Stimulated activated CD4-positive, alpha-beta T cell treated with anti-CD3 and anti-CD28 coated beads, TNF-alpha, amount 100 ng/mL, for 1 hour (primary cell): ENCODE data around the gene SPRED1.
"Not testable (repeated sequence)": the region's sequence is repeated elsewhere in the genome, so short reads cannot be mapped to it uniquely, and the experiment has no call there.

Experiments used
- DNase-seq, 3 donors: peaks; one replicate each; pipeline ENCODE4 v3.0.0-alpha.2; 2020; ENCODE audit warnings: low read depth in 3 of 3, low spot score in 1 of 3

Gene SPRED1

DNA sequence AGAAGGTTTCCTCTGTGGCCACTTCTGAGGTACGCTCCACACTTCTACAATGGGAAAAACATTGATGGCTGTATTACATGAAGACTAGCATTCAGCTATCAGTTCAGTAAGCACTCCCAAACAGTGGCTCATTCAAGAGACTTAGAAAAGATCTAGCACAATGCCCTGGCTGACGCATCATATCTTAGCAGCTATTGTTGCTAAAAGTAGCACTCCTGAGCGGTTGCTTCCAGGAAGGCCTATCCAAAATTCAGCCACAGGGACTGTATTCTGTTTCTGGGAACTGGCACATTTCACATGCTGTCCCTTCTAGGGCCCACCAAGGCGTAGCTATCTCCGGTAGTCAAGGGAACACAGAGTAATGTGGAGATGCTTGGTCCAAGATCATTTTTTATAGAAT lies 21.2 kb upstream of the SPRED1 start:
- DNase-seq, result no peak

DNA sequence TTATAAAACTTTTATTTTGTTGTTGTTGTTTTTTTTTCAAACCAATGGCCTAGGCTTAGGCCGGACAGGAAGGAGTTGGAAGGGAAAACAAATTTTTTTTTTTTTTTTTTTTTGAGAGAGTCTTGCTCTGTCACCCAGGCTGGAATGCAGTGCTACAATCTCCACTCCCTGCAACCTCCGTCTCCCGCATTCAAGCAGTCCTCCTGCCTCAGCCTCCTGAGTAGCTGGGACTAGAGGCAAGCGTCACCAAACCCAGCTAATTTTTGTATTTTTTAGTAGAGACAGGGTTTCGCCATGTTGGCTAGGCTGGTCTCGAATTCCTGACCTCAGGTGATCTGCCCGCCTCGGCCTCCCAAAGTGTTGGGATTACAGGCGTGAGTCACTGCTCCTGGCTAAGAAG lies 15.6 kb upstream of the SPRED1 start:
- DNase-seq, result not testable (repeated sequence)

DNA sequence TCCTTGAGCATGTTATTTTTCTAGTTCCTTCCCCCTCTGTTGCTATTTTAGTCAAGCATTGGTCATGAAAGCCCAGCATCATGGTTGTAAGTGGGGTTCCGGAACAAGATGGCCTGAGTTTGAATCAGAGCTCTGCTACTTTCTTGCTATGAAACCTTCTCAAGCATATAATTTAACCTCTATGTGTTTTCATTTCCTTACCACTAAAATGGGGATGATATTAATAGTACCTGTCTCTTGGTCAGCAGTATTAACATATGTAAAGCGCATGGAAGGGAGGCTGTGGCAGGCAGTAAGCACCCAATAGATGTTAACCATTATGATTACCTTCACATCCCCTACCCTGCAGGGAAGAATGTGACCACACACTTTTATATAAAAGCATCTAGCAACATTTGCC lies 14.3 kb upstream of the SPRED1 start:
- DNase-seq, result no peak

DNA sequence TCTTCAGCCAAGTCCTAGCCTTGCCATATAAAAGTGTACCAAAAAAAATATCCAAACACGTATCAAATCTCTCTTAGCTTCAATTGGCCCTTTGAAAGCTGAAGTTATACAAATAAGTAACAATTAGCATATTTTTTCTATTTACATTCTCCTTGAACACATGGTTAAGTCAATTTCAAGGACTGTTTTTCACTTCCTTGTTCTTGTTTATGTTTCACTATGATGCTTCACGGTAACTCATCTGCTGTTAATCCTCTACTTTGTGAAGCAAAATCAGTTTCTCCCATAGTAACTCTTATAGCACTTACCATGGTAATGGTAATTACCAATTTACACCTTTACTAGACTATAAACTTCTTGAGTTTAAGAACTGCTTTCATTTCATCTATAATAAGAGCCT lies 10.6 kb upstream of the SPRED1 start:
- DNase-seq, result no peak

DNA sequence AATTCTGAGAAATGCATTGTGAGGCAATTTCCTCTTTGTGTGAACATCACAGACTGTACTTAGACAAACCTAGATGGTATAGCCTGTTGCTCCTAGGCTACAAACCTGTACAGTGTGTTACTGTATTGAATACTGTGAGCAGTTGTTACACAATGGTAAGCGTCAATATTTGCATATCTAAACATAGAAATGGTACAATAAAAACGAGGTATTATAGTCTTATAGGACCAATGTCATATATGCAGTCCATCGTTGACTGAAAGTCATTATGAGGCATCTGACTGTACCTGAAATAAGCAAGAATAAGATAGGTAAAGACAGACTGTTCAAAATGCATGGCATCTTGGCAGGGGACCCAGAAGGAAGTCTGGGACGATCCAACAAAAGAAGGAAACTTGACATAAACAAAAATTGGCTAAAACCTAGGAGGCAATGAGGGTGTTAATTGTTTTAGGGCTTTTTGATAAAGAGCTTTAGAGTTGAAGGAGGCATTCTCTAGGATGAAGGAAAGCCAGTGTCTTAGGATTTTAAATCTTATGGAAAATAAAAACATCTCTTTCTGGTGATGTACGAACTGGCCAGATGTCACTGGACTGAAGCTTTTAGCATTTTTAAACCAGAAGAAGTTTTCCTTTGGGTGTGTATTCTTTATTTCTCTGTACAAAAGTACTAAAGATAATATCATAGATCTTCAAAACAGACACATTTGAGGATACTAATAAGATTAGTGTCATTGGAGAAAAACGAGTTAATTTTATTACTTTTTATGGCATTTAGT lies 9.2 kb upstream of the SPRED1 start:
- no peak for DNase-seq

DNA sequence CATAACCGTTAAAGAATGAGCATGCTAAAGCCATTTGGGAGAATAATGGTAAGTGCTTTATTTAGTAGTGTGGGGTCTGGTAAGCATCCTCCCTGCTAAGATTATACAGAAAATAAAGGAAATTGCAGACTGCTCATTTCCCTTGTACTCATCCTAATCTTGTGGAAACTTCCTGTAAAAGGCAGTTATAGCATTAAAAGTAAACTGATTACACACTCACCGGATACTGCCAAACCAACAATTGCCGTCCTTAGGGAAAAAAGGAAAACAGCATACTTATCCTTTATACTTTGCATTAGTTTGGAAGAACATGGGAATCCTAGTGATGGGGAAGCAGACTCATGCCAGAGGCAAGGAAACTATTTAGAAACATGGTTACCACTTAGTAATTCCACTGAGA lies 5.3 kb upstream of the SPRED1 start:
- DNase-seq, result no peak

DNA sequence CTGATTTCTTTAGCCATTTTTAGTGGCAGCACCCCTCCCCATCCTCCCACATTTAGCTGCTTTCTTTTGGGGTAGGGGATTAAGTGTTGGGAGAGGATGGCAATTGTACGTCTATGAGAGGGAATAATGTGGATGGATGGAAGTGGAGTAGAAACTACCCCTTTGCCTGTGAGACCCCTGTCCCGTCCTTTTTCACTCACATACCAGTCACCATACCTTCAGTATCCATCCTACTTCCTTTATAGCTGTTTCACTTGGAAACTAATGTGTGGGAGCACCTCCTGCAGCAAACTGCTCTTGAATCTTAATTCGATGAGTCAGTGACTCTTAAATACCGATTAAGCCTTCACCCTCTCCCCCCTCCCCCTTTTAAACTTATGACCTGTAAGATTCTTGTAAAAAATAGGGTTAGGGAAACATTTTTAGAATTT lies 730 bp downstream of the SPRED1 start:
- DNase-seq, result no peak

DNA sequence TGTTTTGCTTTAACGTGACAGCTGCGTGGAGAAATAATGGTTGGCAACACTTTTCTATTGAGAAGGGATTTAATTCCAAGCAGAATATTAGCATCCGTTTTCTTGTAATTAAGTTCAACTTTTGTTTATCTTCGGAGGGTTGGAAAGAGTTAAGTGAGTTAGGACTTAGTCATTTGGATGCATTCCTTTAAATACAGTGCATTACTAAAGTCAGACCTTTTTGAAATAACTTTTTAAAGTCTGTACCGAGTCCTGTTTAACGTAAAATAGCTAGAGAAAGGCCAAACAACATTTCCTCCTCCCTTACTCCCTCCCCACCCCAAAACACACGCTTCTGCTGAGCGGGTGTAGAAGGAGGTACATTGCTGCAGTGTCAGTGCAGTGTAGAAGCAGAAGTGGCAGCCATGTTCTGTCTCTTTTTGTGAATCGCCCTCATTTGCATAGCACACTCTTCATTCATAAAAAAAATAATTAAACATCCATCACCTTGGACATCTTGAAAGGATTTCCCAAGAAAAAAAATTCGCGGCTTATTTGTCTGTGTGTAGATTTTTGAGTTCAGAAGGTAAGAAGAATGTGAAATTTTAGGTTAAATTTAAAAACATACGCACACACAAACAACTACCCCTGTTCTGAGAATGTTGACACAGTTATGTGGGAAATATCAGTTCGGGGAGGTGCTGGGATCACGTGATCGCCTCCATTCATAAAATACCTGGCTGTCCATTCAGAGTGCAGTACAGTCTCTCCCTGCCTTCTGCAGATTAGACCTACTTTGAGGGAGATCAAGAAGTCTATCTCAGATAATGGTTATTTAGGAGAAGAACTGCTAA lies 1.6 kb downstream of the SPRED1 start:
- DNase-seq, result no peak

DNA sequence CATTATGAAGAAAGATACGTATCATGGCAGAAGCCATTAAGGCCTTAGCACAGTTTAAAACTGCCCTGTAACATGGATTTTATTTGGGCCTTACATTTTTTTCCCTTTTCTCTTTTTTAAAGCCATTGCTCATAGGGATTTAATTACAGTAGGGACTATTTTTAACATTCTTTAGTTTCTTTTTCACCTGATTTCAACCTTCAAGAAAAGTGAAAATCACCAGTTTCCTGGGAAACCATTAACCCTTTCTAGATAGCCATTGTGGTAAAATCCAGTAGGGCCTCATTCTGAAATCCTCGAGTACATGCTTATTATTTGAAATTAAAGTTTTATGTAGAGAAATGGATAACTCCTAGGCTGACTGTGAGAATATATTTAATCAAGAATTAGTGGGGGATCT lies 3.1 kb downstream of the SPRED1 start:
- DNase-seq, result no peak

DNA sequence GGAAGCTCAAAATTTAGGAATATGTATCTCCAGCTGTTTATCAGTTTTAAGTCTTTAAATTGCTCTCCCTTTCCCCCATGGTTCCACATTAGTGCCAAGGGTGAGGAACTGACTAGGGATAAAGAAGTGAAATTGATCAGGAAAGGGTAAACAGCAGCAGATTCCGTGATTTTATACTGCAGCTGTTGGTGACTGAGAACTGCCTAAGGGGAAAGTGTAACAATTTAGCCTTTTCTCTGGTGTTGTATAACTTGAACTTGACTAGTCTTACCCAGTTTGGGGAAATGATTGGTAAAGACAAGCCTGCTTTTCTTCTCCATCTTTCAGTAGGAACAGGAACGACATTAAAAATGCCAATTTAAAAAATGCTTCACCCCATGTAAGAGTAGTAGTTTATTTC lies 5.0 kb downstream of the SPRED1 start:
- no peak for DNase-seq

DNA sequence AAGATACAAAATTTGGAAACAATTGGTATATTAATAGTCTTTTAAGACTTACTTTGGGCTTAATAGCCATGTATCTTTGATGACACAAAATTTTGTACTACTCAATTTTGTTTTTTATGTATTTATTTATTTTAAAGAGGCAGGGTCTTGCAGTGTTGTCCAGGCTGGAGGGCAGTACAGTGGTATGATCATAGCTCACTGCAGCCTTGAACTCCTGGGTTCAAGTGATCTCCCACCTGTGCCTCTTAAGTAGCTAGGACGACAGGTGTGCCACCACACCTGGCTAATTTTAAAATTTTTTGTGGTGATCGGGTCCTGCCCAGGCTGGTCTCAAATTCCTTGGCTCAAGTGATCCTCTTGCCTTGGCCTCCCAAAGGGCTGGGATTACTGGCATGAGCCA lies 6.5 kb downstream of the SPRED1 start:
- no peak for DNase-seq

DNA sequence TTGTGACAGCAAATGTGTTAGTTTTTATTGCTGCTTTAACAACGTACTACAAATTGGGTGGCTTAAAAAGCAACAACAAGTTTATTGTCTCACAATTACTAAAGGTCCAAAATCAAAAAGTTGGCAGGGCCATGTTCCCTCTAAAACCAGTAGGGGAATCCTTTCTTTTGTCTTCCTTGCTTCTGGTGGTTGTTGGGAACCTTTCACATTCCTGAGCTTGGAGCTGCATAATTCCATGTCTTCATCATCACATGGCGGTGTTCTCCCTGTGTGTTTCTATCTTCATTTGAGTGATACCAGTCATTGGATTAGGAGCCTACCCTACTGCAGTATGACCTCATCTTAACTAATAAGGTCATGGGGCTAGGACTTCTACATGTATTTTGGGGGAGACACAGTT lies 7.4 kb downstream of the SPRED1 start:
- DNase-seq, result no peak

DNA sequence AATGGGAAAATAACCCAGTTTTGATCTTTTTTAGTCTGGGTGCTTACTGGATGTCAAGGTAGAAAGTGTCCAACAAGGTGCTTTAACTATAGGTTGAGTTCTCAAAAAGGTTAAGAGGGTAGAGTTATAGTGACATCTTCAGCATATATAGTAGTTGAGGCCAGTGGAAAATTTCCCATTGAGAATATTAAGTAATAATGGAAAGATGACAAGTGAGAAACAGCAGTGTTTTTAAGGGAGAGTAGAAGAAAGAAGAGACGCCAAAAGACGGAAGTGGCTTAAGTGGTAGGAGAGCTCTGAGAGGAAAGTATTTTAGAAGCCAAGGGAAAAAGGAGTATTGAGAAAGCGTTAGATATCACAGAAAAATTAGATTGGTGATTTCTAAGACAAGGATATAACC lies 10.6 kb downstream of the SPRED1 start:
- no peak for DNase-seq

DNA sequence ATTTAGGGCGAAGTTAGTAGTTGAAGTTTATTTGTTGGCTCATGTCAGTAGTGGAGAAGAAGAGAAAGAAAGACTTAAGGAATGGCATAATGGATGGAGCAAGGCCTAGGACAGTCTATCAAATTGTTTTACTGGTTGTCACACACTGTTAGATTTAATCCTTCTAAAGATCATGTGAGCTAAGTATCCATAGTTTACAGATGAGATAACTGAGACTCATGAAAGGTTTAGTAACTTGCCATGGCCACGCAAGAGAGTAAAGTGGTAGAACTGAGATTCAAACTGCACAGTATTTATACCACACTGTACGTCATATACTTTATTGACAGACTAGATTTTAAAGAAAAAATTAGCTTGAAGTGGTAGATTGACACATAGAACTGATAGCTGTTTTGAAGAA lies 11.4 kb downstream of the SPRED1 start:
- DNase-seq, result no peak

DNA sequence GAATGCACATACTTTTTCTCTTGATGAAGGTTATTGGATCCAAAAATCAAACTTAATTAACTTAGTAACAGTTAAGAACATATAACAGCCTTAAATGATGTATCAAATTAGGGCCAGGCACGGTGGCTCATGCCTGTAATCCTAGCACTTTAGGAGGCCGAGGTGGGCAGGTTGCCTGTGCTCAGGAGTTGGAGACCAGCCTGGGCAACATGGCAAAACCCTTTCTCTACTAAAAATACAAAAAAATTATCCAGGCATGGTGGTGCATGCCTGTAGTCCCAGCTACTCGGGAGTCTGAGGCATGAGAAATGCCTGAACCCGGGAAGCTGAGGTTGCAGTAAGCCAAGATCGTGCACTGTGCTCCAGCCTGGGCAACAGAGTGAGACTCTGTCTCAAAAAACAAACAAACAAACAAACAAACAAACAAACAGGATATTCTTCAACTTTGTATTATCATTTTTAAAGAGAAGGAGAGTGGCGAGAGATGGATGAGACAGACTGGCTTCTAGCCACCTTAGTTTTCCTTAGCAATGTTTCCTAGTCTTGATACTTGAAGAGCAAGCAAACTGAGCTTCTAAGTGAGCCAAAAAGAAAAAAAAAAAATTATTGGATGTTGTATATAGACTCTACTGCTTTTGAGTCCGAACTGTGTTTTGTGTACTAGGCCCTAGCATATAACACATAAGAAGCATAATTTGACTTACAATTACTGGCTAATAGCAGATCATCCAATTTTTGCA lies 13.8 kb downstream of the SPRED1 start:
- DNase-seq, result no peak

DNA sequence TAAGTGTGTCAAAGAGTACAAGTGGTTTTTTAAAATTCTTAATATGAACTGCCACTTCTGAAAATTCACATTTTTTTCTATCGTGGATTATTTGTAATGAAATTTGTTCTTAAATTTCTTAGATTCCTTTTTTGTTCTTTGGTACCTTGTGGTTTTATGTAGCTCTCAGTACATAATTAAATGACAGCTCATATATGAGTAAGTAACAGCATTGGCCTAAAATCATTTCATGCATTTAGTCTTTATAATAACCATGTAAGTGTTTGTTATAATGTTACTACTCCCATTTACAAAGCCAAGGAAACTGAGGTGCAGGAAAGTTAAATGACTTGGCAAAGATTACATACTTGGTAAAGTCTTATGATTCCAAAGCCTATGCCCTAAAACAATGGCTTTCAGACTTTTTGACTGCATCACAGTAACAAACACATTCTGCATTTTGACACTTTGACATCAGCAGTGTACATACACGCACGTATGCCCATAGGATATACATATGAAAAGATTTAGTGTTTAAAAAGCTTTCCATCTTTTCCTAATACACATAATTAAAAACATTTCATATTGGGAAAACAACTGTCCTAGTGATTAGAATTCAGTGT lies 14.9 kb downstream of the SPRED1 start:
- DNase-seq, result no peak

DNA sequence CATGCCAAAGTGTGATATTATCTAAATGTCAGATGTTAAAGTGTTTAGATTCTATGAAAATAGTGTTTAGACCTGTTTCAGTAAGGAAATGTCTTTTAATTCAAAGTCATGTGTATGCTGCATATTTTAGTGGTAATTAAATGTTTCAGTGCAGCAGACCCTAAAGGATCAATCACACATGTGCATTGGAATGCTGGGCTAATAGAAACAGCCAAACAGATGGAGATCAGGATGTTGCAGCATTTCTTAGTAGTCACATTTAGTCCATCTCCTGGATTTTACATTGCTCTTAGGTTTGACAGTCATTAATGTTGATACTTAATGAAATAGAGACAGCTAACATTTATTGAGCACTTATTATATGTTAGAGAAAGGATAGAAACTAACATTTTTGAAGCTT lies 18.5 kb downstream of the SPRED1 start:
- DNase-seq, result no peak

DNA sequence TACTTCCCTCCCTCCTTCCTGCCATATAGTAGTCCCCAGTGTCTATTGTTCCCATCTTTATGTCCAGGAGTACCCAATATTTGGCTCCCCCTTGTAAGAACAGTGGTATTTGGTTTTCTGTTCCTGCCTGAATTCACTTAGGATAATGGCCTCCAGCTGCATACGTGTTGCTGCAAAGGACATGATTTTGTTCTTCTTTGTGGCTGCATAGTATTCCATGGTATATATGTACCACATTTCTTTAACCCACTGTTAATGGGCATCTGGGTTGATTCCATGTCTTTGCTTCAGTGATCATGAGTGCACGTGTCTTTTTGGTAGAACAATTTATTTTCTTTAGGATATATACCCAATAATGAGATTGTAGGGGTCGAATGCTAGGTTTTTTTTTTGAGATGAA lies 19.3 kb downstream of the SPRED1 start:
- DNase-seq, result no peak

DNA sequence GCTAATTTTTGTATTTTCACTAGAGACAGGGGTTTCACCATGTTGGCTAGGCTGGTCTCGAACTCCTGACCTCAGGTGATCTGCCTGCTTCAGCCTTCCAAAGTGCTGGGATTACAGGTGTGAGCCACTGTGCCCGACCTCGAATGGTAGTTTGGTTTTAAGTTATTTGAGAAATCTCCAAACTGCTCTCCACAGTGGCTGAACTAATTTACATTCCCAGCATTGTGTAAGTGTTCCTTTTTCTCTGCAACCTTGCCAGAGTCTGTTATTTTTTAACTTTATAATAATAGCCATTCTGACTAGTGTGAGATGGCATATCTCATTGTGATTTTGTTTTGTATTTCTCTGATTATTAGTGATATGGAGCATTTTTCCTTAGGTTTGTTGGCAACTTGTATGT lies 19.8 kb downstream of the SPRED1 start:
- DNase-seq, result not testable (repeated sequence)

DNA sequence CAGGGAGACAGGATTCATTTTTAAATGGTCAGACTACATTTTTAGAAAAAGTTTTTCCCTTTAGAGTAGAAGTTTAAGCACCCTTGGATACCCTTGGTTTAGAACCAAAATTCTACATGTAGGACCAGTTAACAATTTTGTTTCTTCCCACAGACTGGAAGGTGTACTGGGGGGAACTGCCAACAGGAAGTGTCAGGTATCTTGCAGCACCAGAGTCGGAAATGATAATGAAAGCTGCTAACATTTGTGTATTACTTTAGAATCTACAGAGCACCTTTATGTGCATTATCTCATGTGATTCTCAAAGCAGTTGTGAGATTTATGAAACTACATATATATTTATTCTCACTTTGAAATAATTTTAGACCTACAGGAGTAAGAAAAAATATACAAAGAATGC lies 21.5 kb downstream of the SPRED1 start:
- DNase-seq, result no peak

DNA sequence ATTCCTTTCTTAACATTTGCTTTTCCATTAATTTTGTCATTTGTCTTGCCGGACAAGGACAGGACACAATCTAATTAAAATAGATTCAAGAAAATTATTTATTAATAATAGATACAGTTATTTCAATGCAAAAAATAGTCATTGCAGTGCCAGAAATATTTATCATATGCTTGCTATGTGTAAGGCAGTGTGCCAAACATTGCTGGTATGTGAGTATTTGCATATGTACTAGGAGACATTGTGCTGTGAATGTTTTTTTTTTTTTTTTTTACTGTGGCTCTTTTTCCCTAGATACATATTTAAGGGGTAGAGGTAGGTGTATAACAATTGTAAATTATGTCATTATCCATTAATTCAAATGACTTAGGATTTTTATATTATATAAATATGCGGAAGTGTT lies 23.3 kb downstream of the SPRED1 start:
- no peak for DNase-seq

DNA sequence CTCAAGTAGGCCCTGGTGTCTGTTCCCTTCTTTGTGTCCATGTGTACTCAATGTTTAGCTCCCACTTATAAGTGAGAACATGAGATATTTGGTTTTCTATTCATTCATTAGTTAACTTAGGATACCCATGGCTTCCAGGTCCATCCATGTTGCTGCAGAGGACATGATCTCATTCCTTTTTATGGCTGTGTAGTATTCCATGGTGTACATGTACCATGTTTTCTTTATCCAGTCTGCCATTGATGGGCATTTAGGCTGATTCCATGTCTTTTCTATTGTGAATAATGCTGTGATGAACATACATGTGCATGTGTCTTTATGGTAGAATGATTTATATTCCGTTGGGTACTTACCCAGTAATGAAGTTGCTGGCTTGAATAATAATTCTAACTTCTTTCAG lies 24.6 kb downstream of the SPRED1 start:
- not testable (repeated sequence) for DNase-seq
